KMS-11 (cell line): ENCODE data around the gene KLHL29.
"Not testable (repeated sequence)": the region's sequence is repeated elsewhere in the genome, so short reads cannot be mapped to it uniquely, and the experiment has no call there.

ENCODE experiments used
- H2AFZ ChIP-seq: fragments of 200-600 bp; sonication (generic); 2 replicates; pipeline ENCODE4 v1.6.1; 2016; ENCODE audit warnings: antibody characterized with exemption, mixed run types, low read depth
- H3K27ac ChIP-seq: fragments of 200-600 bp; sonication (generic); 2 replicates; pipeline ENCODE4 v1.6.1; 2016; ENCODE audit warnings: mild to moderate bottlenecking, mixed run types
- H3K27me3 ChIP-seq: fragments of 200-600 bp; sonication (generic); 2 replicates; pipeline ENCODE4 v1.6.1; 2017; ENCODE audit warnings: mild to moderate bottlenecking, low read depth, mixed run types, moderate library complexity; ENCODE audit not compliant: insufficient read depth
- H3K36me3 ChIP-seq: fragments of 200-600 bp; sonication (generic); 2 replicates; pipeline ENCODE4 v1.6.1; 2017; ENCODE audit warnings: mild to moderate bottlenecking, mixed run types; ENCODE audit not compliant: insufficient read depth
- H3K4me1 ChIP-seq: fragments of 200-600 bp; sonication (generic); 2 replicates; pipeline ENCODE4 v1.6.1; 2016; ENCODE audit warnings: mild to moderate bottlenecking, low read depth, mixed run types; ENCODE audit not compliant: poor library complexity, severe bottlenecking
- H3K4me2 ChIP-seq: fragments of 200-600 bp; sonication (generic); 2 replicates; pipeline ENCODE4 v1.7.0; 2016; ENCODE audit warnings: mild to moderate bottlenecking, mixed run types
- H3K4me3 ChIP-seq: fragments of 200-600 bp; sonication (generic); IDR thresholded peaks from 2 replicates; pipeline ENCODE4 v1.6.1; 2017; ENCODE audit warnings: low read depth, low read length, mixed read lengths; ENCODE audit not compliant: insufficient read depth
- H3K79me2 ChIP-seq: fragments of 200-600 bp; sonication (generic); 2 replicates; pipeline ENCODE4 v1.6.1; 2016; ENCODE audit warnings: low read depth, mixed run types; ENCODE audit not compliant: insufficient read depth
- H3K9ac ChIP-seq: fragments of 200-600 bp; sonication (generic); 2 replicates; pipeline ENCODE4 v1.6.1; 2016; ENCODE audit warnings: mild to moderate bottlenecking, mixed run types
- H4K20me1 ChIP-seq: fragments of 200-600 bp; sonication (generic); 2 replicates; pipeline ENCODE4 v1.6.1; 2016; ENCODE audit warnings: mild to moderate bottlenecking, mixed run types; ENCODE audit not compliant: insufficient read depth
- CTCF ChIP-seq: fragments of 200-600 bp; sonication (generic); conservative IDR thresholded peaks from 2 replicates; pipeline ENCODE4 v1.6.1; 2017; ENCODE audit warnings: low read depth, mild to moderate bottlenecking, antibody characterized with exemption, low read length, moderate library complexity, mixed read lengths

The KLHL29 gene

DNA sequence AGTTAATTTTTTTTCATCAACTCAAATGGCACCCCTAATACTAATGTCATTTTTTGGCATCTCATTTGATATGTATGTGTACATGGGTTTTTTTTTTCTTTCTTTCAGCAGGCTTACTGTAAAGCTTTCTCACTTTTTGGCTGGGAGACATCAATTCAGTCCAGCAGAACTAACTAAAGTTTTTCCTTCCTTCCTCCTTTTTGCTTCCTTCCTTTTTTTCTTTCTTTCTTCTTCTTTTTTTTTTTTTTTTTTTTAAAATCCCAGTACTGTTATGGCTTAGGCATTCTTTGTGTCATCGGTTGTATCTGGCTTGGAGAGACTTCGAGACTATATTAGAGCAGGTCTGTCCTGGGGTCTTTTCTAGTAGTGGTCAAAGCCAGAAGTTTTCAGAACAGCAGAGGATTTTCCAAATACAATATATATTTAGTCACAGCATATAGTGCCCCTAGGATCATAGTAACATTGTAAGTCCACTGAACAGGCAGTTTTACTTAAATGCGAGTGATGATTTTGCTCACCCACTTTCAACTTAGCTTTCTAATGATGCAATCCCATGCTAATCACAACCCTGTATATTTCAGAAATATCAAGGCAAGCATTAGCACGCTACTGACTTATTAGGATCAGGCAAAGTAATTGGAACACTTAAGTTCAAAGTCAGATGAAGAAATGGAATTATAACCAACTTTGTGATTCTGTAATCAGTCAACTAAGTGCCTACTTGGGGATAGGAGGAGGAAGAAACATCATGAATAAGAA lies 4.0 kb downstream of the KLHL29 start:
- H3K4me1 ChIP-seq: peaks cover 3% of the 10 kb centered on the region
- no peaks in the 10 kb centered on the region for H3K36me3 ChIP-seq
- H3K27ac ChIP-seq: no peak overlapping the region
- H2AFZ ChIP-seq: no peak overlapping the region
- H3K27me3 ChIP-seq: peaks cover 27% of the 10 kb centered on the region
- H3K4me2 ChIP-seq: no peak overlapping the region
- H3K79me2 ChIP-seq: no peaks in the 10 kb centered on the region
- no peak overlapping the region for H3K4me3 ChIP-seq
- no peak for TF ChIP-seq CTCF
- H4K20me1 ChIP-seq: no peaks in the 10 kb centered on the region
- H3K9ac ChIP-seq: no peak overlapping the region

GRCh38 chr2:23390152-23390551 lies 5.2 kb downstream of the KLHL29 start:
- Histone ChIP-seq H3K4me2 (no peak overlapping the region), H2AFZ (no peak overlapping the region), H3K9ac (no peak overlapping the region), H4K20me1 (no peaks in the 10 kb centered on the region), H3K79me2 (no peaks in the 10 kb centered on the region), H3K4me3 (no peak overlapping the region), H3K36me3 (no peaks in the 10 kb centered on the region), H3K4me1 (peaks cover 3% of the 10 kb centered on the region), H3K27ac (no peak overlapping the region), H3K27me3 (peaks cover 21% of the 10 kb centered on the region)
- TF ChIP-seq CTCF: no peak

DNA sequence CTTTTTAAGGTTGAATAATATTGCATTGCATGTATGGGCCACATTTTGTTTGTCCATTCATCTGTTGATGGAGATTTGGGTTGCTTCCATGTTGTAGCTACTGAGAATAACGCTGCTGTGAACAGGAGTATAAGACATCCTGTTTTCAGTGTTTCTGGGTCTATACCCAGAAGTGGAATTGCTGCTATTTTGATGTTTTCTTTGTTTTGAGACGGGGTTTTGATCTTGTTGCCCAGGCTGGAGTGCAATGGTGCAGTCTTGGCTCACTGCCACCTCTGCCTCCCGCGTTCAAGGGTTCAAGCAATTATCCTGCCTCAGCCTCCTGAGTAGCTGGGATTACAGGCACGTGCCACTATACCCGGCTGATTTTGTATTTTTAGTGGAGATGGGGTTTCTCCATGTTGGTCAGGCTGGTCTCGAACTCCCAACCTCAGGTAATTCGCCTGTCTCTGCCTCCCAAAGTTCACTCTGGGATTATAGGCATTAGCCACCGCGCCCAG lies 6.3 kb downstream of the KLHL29 start:
- H3K79me2 ChIP-seq, H3K27ac ChIP-seq, H3K9ac ChIP-seq, H3K4me2 ChIP-seq, H3K4me3 ChIP-seq, H2AFZ ChIP-seq, H4K20me1 ChIP-seq, H3K4me1 ChIP-seq, H3K36me3 ChIP-seq: not testable (repeated sequence)
- peaks cover 19% of the 10 kb centered on the region for H3K27me3 ChIP-seq

DNA sequence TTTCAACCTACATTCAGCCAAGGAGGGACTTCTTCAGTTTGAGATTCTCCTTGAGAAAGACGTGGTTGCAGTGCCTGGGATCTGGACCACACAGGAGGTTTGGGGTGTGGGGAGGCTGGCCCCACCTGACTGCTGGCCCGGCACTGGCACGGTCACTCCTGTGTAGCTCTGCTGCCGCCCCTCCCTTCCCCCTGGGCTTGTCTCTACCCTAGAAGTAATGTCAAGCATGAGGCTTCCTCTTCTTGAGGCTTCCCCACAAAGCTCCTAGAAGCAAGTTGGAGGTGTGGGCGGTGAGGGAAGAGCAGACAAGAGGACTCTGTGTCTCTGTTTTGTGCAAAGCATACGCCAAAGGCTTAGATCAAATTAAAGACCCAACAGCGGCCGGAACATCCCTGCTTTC lies 8.7 kb downstream of the KLHL29 start:
- H3K4me2 ChIP-seq: no peak overlapping the region
- H3K79me2 ChIP-seq: no peaks in the 10 kb centered on the region
- TF ChIP-seq CTCF: no peak
- no peaks in the 10 kb centered on the region for H3K4me1 ChIP-seq
- H3K36me3 ChIP-seq: no peaks in the 10 kb centered on the region
- H3K4me3 ChIP-seq: no peak overlapping the region
- H3K9ac ChIP-seq: no peak overlapping the region
- no peaks in the 10 kb centered on the region for H4K20me1 ChIP-seq
- H2AFZ ChIP-seq: no peak overlapping the region
- no peak overlapping the region for H3K27ac ChIP-seq
- 0 out of 2 replicates have a peak, but pooled peaks cover under 1% of the 10 kb centered on the region for H3K27me3 ChIP-seq

DNA sequence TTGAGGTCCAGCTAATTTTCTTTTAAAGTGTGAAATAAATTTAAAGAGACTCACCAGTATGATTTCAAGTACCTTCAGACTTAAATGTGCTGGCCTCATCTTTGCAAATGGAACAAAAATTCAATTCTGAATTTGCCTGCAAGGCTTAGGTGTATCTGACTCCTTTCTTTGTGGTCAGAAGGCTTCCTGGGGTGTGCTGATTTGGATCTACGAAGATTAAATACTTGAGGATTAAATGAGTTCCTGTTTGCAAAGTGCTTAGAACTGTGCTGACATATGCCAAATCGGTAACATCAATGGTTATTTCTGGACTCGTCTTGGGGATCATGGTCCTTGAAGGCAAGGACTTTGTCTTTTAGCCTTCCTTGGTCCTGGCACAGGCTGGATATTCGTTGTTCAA lies 9.7 kb downstream of the KLHL29 start:
- no peaks in the 10 kb centered on the region for H3K27me3 ChIP-seq
- H3K36me3 ChIP-seq: no peaks in the 10 kb centered on the region
- TF ChIP-seq CTCF: no peak
- no peak overlapping the region for H3K4me2 ChIP-seq
- H4K20me1 ChIP-seq: no peaks in the 10 kb centered on the region
- H3K79me2 ChIP-seq: no peaks in the 10 kb centered on the region
- H3K27ac ChIP-seq: no peak overlapping the region
- no peak overlapping the region for H3K4me3 ChIP-seq
- no peak overlapping the region for H2AFZ ChIP-seq
- no peak overlapping the region for H3K9ac ChIP-seq
- H3K4me1 ChIP-seq: no peaks in the 10 kb centered on the region
